Right renal cortex interstitium (tissue), 3 donors: ENCODE data around the gene SYMPK. TPM values are rescaled to one million over a fixed set of nuclear protein-coding genes. Genes with fewer than 3 reads are reported as not detected.
"Not testable (repeated sequence)": the region's sequence is repeated elsewhere in the genome, so short reads cannot be mapped to it uniquely, and the experiment has no call there.

Experiments
- DNase-seq, 3 donors: peaks; one replicate each; pipeline ENCODE4 v3.0.0-alpha.2; 2013; ENCODE audit warnings: low read depth in 3 of 3, low spot score in 2 of 3
- polyA plus RNA-seq, 3 donors: library from polyadenylated mRNA; unstranded; fragments of 120-200 nt; gene quantifications; one replicate each; pipeline ENCODE4 v1.2.1, GENCODE V29; 2013; ENCODE audit not compliant: insufficient read length in 3 of 3

SYMPK gene
- polyA plus RNA-seq, 3 donors: 53.8 to 64.9 (median 54.5) TPM

DNA sequence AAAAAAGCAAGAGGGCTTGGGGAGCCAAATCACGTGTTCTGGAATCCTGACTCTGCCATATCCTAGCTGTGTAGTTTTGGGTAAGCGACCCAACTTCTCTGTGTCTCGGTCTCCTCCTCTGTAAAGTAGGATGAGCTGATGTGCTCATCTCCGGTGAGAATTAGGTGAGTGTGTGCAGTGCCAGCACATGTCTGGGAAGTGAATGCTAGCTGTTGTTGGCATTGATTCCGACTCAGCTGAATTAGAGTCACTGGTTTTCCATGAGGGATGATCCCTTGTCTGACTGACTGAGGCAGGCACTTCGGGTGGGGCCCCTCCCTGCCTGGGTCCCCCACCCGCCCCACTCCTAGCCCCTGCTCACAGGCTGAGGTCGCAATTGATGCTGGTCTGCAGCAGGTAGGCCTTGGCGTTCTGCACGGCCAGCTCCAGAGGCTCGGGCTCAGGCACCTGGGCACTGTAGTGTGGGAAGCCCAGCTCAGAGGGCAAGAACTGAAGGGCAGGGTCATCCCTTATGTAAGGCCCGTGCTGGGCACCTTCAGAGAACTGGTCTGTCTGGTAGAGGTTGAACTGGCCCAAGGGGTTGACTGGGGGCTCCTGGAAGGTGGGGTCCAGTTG lies 48.7 kb downstream of the SYMPK start:
- DNase-seq: no peak

DNA sequence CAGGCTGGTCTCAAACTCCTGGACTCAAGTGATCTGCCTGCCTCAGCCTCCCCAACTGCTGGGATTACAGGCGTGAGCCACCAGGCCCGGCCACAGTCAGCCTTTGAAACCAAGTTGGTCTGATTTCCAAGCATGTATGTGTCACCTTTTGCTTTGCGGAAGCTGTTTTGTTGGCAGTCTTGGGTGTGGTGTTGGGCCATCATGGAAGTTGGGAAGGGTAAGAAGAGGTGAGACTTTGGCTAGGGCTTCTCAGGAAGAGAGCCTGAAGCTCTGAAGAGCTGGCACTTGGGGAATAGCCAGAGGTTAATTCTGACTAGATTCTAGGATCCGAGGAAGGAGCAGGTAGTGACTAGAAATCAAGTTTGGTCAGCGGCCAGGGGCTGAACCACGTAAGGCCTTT lies 50.6 kb downstream of the SYMPK start:
- DNase-seq: no peak

DNA sequence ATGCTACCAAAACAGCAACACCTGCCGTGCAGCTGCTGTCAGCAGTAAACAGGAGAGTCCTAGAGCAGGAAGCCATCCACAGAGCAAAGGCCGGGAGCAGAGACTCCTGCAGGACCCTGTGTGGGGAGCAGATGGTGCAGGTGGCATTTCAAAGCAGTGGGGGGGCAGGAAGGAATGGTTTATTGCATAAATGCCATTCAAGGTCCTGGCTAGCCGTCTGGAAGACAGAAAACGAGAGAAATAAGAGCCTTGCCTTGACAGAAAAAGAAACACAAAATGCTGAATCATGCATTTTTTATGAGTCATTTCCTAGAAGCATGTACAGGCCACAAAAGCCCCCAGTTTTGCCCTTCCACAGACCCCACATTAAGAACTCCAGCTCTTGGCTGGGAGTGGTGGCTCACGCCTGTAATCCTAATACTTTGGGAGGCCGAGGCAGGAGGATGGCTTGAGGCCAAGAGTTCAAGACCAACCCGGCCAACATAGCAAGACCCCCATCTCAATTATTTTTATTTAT lies 53.2 kb downstream of the SYMPK start:
- DNase-seq: no peak

DNA sequence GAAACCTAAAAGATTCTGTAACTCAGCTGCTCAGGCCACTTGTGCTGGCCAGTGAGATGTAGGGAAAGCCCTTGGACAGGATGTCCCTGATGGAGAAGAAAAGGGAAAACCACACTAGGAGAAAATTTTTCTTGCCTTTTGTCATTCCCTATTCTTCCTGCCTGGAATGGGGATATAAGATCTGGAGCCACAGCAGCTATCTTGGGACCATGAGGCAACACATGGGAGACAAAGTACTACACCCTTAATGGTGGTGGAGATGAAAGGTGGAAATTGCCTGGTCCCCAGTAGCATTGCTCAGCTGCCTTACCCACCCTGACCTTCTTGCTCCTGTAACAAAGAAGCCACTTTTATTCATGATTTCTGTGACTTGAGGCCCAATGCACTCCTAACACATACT lies 57.2 kb downstream of the SYMPK start:
- no peak for DNase-seq

DNA sequence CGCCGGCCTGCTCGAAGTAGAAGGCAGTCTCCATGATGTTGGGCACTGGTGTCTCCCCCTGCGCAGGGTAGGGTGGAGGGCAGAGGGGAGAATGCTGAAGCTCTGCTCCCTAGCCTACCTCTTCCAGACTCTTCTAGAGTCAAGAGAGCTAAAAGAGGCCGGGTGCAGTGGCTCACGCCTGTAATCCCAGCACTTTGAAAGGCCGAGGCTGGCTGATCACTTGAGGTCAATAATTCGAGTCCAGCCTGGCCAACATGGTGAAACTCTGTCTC lies 58.1 kb downstream of the SYMPK start:
- no peak for DNase-seq

DNA sequence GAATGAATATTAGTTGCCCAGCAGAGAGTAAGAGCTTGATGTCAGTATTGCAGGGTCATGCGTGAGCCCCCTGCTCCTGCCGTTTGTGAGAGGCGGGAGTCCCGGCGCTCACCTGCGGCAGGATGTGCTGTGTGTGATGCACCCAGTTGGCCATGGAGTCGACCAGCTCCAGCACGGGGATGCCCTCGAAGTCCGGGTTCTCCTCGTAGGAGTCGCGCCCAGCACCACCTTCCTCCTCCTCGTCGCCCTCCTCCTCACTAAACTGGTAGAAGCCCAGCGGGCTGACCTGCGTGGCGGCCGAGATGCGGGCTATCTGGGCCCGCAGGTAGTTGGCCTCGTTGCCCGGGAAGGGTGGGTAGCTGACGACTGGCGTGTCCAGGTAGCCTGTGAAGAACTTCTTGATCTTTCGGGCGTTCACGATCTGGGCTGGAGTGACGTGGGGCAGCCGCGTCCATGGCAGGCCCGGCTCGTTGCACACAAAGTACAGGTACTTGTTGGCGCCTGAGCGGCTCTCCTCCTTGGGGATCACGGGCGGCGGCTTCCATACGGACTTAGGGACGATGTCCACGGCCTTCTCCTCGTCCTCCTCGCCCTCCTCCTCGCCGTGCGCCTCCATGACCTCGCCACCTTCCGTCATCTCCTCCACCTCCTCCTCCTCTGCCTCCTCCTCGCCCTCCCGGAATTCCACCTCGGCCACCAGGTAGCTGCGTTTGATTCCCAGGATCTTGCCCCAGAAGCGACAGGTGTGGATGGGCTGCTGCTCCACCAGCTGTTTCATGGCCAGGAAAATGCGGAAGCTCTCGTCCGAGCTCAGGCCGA lies 58.6 kb downstream of the SYMPK start:
- no peak for DNase-seq

DNA sequence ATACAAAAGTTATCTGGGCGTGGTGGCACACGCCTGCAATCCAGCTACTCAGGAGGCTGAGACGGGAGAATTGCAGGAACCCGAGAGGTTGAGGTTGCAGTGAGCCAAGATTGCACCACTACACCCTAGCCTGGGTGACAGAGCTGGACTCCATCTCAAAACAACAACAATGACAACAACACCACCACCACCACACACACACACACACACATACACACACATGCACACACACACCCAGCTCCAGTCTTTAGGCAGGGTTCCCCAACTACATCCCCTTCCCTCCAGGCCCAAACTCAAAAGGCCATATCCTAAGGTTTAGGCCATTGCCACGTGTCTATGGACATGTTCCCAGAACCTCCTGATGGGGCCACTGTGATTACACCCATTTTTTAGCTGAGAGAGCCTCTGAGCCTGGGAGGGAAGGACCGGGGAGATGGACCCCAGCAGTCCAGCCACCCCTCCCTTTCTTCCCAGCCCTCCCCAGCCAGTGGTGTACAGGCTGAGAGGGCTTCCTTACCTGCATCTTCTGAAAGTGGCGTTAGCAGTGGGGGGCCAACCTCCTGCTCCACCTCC lies 61.3 kb downstream of the SYMPK start:
- DNase-seq: no peak

DNA sequence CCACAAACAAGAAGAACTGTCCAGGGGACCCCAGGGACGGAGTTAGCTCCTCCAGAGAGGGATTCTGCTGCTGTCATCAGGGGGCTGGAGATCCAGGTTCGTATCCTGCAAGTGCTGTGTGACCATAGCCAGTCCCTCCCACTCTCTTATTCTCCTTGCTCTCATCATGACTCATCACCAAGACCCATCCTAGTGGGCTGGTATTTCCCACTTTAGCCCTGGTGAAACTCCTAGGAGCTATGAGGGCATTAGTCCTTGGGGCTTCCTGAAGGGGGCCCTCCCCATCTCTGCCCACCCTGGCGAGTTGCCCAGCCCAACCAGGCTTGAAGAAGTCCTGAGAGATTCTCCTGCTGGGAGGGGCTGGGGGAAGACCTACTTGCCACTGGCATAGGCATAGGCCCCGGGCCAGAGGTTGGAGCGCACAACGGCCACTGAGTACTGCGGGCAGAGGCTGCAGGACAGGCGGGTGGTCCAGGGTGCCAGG lies 62.8 kb downstream of the SYMPK start:
- no peak for DNase-seq

DNA sequence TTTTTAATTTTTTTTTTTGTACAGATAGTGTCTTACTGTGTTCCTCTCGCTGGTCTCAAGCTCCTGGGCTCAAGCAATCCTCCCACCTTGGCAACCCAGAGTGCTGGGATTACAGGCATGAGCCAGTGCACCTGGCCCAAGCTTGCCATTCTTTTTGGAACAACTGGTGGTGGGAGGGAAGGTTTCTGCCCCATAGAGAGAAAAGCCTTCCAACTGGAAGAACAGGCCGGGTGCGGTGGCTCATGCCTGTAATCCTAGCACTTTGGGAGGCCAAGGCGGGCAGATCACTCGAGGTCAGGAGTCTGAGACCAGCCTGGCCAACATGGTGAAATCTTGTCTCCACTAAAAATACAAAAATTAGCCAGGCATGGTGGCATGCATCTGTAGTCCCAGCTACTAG lies 63.4 kb downstream of the SYMPK start:
- not testable (repeated sequence) for DNase-seq

DNA sequence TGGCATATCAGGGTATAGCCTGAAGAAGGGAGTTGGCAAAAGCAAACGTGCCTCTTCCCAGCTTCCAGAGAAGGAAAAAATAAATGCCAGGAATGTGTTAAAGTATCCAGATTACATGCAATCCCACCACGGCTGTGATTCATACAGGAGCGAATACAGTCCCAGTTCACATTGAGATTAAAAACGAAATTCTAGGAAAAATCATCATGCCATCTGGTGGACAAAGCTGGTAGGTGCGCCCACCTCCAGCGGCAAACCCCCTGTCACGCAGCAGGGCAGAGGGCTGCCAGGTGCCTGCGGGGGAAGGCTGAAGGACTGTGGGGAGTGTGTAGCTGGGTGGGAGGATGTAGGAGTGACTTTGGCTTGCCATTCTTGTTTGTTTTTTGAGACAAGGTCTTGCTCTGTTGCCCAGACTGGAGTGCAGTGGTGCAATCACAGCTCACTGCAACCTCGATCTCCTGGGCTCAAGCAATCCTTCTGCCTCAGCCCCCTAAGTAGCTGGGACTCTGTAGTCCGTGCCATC lies 63.9 kb downstream of the SYMPK start:
- peak; percentile 56 to 64 (median 58) for DNase-seq

DNA sequence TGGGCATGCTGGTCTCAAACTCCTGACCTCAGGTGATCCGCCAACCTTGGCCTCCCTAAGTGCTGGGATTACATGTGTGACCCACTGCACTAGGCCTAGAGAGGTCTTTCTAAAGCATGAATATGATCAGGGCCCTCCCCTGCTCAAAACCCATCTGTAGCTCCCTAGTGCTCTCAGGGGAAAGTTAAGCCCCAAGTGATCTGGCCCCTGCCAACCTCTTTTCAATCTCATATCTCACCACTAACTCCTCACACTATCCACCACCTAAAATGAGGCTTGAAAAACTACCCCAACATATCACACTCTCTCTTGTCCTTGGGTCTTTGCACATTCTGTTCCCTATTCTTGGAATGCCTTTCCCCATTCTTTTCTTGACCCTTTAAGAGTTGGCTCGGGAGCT lies 68.3 kb downstream of the SYMPK start:
- no peak for DNase-seq

DNA sequence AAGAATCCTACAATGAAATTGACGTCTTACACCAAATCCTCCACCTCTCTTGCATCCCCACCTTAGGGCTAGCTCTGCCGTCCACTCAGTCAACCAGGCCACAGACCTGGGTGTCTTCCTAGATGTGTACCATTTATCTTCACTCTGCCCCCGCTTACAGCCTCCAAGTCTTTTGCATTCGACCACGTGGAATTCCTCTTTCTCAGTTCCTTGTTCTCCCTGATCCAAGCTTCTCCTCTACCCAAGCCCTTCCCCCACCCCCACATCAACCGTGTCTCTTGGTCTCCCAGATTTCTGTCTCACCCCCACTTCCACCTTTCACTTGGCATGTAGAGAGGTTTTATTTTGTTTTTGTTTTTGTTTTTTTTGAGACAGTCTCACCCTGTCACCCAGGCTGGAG lies 69.1 kb downstream of the SYMPK start:
- DNase-seq: no peak

DNA sequence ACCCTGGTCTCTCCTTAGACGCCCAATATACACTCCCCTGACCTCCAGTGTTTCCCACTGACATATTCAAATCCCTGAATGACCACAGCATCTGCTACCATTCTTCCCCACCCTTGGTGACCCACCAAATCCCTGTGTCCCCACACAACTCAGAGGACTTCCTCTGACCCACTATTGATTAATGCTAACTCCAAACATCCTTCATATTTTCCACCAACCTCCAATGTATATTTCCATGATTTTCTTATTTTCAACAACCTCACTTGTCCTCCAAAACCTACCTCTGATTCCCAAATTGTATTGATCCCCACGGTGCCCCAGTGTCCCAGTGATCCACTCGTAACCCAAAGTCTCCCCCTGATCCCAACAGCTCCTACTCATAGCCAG lies 69.8 kb downstream of the SYMPK start:
- DNase-seq: no peak

DNA sequence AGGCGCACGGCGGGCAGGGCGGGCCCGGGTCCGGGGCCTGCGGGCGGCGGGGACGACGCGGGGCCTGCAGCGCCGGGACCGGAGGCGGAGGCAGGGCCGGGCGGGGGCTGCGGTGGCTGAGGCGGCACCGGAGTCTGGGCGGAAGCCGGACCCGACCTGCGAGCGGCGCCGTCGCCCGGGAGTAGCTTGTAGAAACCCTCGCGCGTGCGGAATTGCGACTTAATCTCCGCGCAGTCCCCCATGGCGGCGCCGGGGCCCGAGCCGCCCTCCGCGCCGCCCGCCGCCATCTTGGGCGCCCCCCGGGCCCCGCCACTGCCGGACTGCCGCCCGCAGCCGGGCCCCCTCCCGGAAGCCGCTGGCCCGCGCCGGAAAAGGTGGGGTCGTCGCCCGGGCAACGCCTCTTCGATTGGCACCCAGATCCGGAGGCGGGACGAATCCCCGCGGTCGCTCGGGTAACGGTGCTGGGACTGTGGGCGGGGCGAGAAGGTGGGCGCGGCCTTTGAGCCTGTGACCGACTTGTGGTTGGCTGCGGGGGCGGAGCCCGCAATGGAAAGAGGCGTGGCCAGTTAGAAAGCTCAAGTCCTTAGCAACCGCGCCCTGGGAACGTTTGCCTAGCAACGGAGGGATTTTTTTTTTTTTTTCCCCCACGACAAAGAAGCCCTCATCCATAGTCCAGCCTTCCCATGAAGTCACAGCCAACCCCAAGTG lies 70.3 kb downstream of the SYMPK start, which contains the start of gene DMWD:
Gene DMWD (minus strand): TSS at position 376 of the 708 bp plus-strand sequence. CDS start 89 bp downstream, at position 287.
- DNase-seq: peak; percentile 96 to 99 (median 97)

DNA sequence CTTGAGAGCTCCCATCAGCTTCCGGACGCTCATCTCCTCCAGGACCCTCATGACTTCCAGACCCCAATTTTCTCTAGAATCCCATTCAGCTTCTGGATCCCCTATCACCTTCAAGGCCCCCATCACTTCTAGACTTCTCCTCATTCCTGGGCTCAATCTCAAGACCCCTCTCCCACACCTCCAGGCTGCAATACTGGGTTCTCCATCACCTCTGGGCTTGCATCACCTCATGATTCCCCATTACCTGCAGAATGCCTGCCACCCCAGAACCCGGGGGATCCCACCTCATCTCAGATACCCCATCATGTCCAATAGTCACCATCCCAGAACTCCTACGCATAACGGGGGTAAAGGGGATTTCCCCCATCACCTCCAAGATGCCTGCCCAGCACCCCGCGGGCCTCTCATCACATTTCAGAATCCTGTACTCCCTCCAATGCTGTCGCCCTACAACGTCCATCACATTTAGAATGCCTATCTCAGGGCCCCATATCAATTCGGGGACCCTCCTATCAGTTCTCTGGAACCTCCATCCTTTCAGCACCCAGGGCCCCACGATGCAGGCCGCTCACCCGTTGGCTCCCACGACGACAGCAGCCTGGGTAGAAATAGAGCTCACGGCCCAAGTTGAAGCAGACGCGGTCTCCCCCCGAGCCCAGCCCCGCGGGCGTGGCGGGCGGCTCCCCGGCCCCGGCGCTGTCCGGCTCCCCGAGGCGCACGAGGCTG lies 71.0 kb downstream of the SYMPK start:
- no peak for DNase-seq

DNA sequence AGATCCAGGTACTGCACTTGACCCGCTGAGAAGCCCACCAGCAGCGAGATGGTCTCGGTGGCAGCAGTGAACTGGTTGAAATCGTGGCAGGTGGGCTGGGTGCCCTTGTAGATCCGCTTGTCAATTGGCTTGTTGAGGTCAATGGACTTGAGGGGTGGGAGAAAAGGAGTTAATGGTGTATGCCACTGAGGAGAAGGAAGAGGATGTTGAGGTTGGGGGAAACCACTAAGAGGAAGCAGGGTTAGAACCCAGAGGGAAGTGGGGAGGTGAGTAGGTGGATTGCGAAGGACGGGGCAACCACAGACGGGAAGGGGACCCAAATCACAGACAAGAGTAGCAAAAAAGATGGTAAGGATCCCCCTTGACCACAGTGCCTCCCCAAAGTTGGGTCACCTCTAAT lies 72.0 kb downstream of the SYMPK start:
- DNase-seq: no peak

DNA sequence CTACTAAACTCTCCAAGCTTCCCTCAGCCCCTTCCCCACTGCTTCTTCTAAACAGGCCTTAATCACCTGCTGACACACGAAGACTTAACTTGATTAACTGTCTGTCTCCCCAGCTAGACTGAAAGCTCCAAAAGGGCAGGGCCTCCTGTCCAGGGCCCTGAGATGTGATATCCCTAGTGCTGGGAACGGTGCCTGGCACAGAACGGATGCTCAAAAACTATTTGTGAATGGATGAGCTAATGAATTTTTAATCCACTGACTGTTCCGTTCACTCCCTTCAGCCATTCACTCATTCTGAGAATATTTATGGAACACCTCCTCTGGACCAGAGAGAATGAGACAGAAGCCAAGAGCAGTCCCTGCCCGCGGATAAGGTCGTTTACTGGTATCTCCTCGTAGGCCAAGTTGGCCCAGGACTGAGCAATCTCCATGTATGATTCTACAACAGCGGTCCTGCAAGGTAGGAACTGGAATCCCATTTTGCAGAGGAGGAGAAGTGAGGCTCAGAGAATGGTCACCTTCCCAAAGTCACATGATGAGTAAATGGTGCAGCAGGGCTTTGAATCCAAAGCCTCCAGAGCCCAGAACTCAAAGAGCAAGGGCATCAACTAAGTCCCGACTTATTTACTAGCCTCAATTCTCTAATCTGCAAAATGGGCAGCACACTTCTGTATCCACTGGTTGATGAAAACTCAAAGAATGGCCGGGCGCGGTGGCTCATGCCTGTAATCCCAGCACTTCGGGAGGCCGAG lies 73.7 kb downstream of the SYMPK start:
- DNase-seq: no peak

DNA sequence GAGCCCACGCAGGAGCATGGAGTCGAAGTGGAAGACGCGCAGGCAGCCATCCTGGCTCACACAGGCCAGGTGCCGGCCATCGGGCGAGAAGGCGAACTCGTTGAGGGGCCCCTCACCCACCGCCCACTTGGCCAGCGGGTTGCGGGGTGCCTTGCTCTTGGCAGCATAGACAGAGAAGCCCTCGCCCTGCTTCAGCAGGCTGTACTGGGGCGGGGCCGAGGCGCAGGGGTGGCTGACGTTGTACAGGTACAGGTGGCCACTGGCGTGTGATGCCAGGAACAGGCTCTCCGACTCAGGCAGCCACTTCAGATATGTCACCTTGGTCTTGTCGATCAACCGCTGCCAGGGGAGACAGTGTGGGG lies 76.4 kb downstream of the SYMPK start:
- DNase-seq: no peak

DNA sequence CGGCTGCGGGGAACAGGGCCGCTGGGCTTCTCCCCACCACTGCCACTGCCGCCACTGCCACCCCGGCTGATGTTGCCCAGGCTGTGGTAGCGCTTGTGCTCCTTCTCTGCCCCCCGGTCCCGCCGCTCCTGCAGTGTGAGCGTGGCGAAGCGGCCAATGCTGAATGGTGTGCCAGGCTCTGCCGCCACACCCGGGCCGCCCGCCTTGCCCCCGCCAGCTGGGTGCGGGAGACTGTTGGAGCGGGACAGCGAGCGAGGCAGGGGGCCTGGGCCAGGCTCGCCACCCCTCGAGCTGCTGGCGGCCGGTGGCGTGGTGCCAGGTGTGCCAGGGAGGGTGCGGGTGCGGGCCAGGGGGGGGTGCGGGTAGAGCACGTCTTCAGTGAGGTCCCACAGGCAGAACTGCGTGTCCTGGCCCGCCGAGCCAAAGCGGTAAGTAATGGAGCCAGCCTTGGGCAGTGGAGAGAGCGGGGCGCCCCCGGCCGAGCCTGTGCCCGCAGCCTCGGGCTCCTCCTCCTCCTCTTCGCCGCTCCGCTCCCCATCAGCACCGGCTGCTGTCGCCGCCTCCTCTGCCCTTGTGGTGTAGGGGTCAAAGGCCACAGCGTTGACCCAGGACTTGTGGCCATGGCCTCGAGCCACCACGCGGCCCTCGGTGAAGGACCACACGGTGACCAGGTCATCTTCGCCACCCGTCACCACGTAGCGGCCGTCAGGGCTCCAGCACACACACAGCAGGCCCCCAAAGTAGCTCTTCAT lies 77.0 kb downstream of the SYMPK start:
- no peak for DNase-seq
